SK-N-SH treated with all-trans-retinoic acid at 6 μM for 48 hours (cell line): ENCODE results near the gene ZBTB7C.

Experiments
- ATAC-seq: fragments of 200-7000 bp; cut with Tn5 transposase; 3 replicates; pipeline ENCODE4 v1.9.1; 2020; ENCODE audit warnings: mild to moderate bottlenecking, moderate library complexity
- ARNTL ChIP-seq: fragments of 450-650 bp; formaldehyde crosslinking; IDR thresholded peaks from 2 replicates; pipeline ENCODE4 v1.5.0; 2020; ENCODE audit warnings: low read depth, mild to moderate bottlenecking, moderate library complexity, borderline replicate concordance
- BACH2 ChIP-seq: fragments of 250-450 bp; sonication (Bioruptor Pico); IDR thresholded peaks from 2 replicates; pipeline ENCODE4 v1.9.0; 2021; ENCODE audit warnings: mild to moderate bottlenecking, borderline replicate concordance
- CSDC2 ChIP-seq: fragments of 250-450 bp; sonication (Bioruptor Pico); IDR thresholded peaks from 2 replicates; pipeline ENCODE4 v1.5.0; 2020; ENCODE audit warnings: mild to moderate bottlenecking, moderate library complexity
- CSRNP3 ChIP-seq: fragments of 250-450 bp; sonication (Bioruptor Pico); IDR thresholded peaks from 2 replicates; pipeline ENCODE4 v1.5.1; 2021; ENCODE audit warnings: mild to moderate bottlenecking, moderate library complexity
- ESRRG ChIP-seq: fragments of 250-450 bp; sonication (Bioruptor Pico); IDR thresholded peaks from 2 replicates; pipeline ENCODE4 v1.6.1; 2021; ENCODE audit warnings: mild to moderate bottlenecking
- GLIS3 ChIP-seq: fragments of 250-450 bp; sonication (Bioruptor Pico); IDR thresholded peaks from 2 replicates; pipeline ENCODE4 v1.5.0; 2020; ENCODE audit warnings: mild to moderate bottlenecking, moderate library complexity
- ISL1 ChIP-seq: fragments of 250-450 bp; sonication (Bioruptor Pico); IDR thresholded peaks from 2 replicates; pipeline ENCODE4 v2.1.2; 2022; ENCODE audit warnings: mild to moderate bottlenecking, moderate library complexity
- OSR1 ChIP-seq: fragments of 250-450 bp; sonication (Bioruptor Pico); IDR thresholded peaks from 2 replicates; pipeline ENCODE4 v1.8.0; 2022; ENCODE audit warnings: moderate library complexity, mild to moderate bottlenecking, inconsistent platforms
- PATZ1 ChIP-seq: fragments of 250-450 bp; sonication (Bioruptor Pico); IDR thresholded peaks from 2 replicates; pipeline ENCODE4 v1.8.0; 2020; ENCODE audit warnings: mild to moderate bottlenecking, moderate library complexity, borderline replicate concordance
- POU6F1 ChIP-seq: fragments of 250-450 bp; sonication (Bioruptor Pico); IDR thresholded peaks from 2 replicates; pipeline ENCODE4 v1.8.0; 2021; ENCODE audit warnings: low read depth, mild to moderate bottlenecking, moderate library complexity, borderline replicate concordance
- PPARA ChIP-seq: fragments of 250-450 bp; sonication (Bioruptor Pico); IDR thresholded peaks from 2 replicates; pipeline ENCODE4 v1.5.0; 2020; ENCODE audit warnings: mild to moderate bottlenecking, borderline replicate concordance
- RARB ChIP-seq: fragments of 250-450 bp; sonication (Bioruptor Pico); IDR thresholded peaks from 2 replicates; pipeline ENCODE4 v1.8.0; 2021; ENCODE audit warnings: mild to moderate bottlenecking, moderate library complexity
- SNAI2 ChIP-seq: fragments of 250-450 bp; sonication (Bioruptor Pico); IDR thresholded peaks from 2 replicates; pipeline ENCODE4 v1.5.0; 2020; ENCODE audit warnings: mild to moderate bottlenecking, moderate library complexity
- TCF4 ChIP-seq: fragments of 250-450 bp; sonication (Bioruptor Pico); IDR thresholded peaks from 2 replicates; pipeline ENCODE4 v1.8.0; 2021; ENCODE audit warnings: mild to moderate bottlenecking, moderate library complexity, borderline replicate concordance
- TOX ChIP-seq: fragments of 250-450 bp; sonication (Bioruptor Pico); IDR thresholded peaks from 2 replicates; pipeline ENCODE4 v1.8.0; 2021; ENCODE audit warnings: mild to moderate bottlenecking, moderate library complexity, borderline replicate concordance
- TSHZ2 ChIP-seq: fragments of 250-450 bp; sonication (Bioruptor Pico); IDR thresholded peaks from 2 replicates; pipeline ENCODE4 v1.5.0; 2020; ENCODE audit warnings: mild to moderate bottlenecking, moderate library complexity
- ZC3H10 ChIP-seq: fragments of 250-450 bp; sonication (Bioruptor Pico); IDR thresholded peaks from 2 replicates; pipeline ENCODE4 v1.5.1; 2021; ENCODE audit warnings: mild to moderate bottlenecking, moderate library complexity
- ZFP3 ChIP-seq: fragments of 250-450 bp; sonication (Bioruptor Pico); IDR thresholded peaks from 2 replicates; pipeline ENCODE4 v1.5.0; 2020; ENCODE audit warnings: mild to moderate bottlenecking, moderate library complexity
- ZFP30 ChIP-seq: fragments of 450-650 bp; formaldehyde crosslinking; IDR thresholded peaks from 2 replicates; pipeline ENCODE4 v1.5.0; 2022; ENCODE audit warnings: mild to moderate bottlenecking, moderate library complexity
- ZNF565 ChIP-seq: fragments of 450-650 bp; formaldehyde crosslinking; conservative IDR thresholded peaks from 2 replicates; pipeline ENCODE4 v1.5.0; 2020; ENCODE audit warnings: low read depth, mild to moderate bottlenecking, moderate library complexity
- ZNF8 ChIP-seq: fragments of 450-650 bp; formaldehyde crosslinking; IDR thresholded peaks from 2 replicates; pipeline ENCODE4 v1.5.0; 2020; ENCODE audit warnings: mild to moderate bottlenecking, moderate library complexity

ZBTB7C gene

GRCh38 chr18:48310999-48311398 lies 98.2 kb downstream of the ZBTB7C start:
- no peak for TF ChIP-seq BACH2
- TF ChIP-seq SNAI2 (CRISPR knock-in tag) = no peak
- no peak for TF ChIP-seq OSR1
- no peak for TF ChIP-seq RARB (CRISPR knock-in tag)
- no peak for TF ChIP-seq CSRNP3 (CRISPR knock-in tag)
- no peak for TF ChIP-seq CSDC2 (CRISPR knock-in tag)
- no peak for TF ChIP-seq ARNTL (CRISPR knock-in tag)
- TF ChIP-seq TCF4 (CRISPR knock-in tag) = no peak
- no peak for TF ChIP-seq ZFP30 (CRISPR knock-in tag)
- TF ChIP-seq TOX = no peak
- TF ChIP-seq GLIS3 (CRISPR knock-in tag) = no peak
- TF ChIP-seq, all 23 proteins: peak for 0
- no peak for ATAC-seq

GRCh38 chr18:48310353-48310752 lies 98.8 kb downstream of the ZBTB7C start:
- no peak for ATAC-seq
- no peak for TF ChIP-seq ZFP3 (CRISPR knock-in tag)
- no peak for TF ChIP-seq TSHZ2 (CRISPR knock-in tag)
- TF ChIP-seq POU6F1 (CRISPR knock-in tag) = no peak
- TF ChIP-seq TOX = no peak
- no peak for TF ChIP-seq PATZ1 (CRISPR knock-in tag)
- TF ChIP-seq ZC3H10 = no peak
- TF ChIP-seq ISL1 (CRISPR knock-in tag) = no peak
- no peak for TF ChIP-seq ZNF565 (CRISPR knock-in tag)
- TF ChIP-seq ARNTL (CRISPR knock-in tag) = no peak
- TF ChIP-seq ZNF8 = no peak
- no peak for TF ChIP-seq SNAI2 (CRISPR knock-in tag)
- no peak for TF ChIP-seq BACH2
- TF ChIP-seq CSDC2 (CRISPR knock-in tag) = no peak

GRCh38 chr18:48308755-48309575 lies 100.2 kb downstream of the ZBTB7C start:
- no peak for ATAC-seq
- TF ChIP-seq CSDC2 (CRISPR knock-in tag) (no peak), PPARA (CRISPR knock-in tag) (no peak), OSR1 (no peak), SNAI2 (CRISPR knock-in tag) (no peak)
- TF ChIP-seq, all 23 proteins: peak for 0

- no peak for ATAC-seq
- TF ChIP-seq TSHZ2 (CRISPR knock-in tag) (no peak), ZNF8 (no peak), PPARA (CRISPR knock-in tag) (no peak), RARB (CRISPR knock-in tag) (no peak), ZFP3 (CRISPR knock-in tag) (no peak), BACH2 (no peak), OSR1 (no peak), ARNTL (CRISPR knock-in tag) (no peak), ZNF565 (CRISPR knock-in tag) (no peak), ZC3H10 (no peak), ESRRG (CRISPR knock-in tag) (no peak), CSRNP3 (CRISPR knock-in tag) (no peak), GLIS3 (CRISPR knock-in tag) (no peak), CSDC2 (CRISPR knock-in tag) (no peak)
Measured at GRCh38 chr18:48308027-48308635, 101.1 kb downstream of the ZBTB7C start.
